ENCODE data around the gene SNRK. TPM values are rescaled to one million over a fixed set of nuclear protein-coding genes. Genes with fewer than 3 reads are reported as not detected.

The SNRK gene
- total and polyA plus RNA-seq, 9 of the 15 experiments (the other 6 are each of a cell fraction or from before 2014, with no cell fraction given), result 1.7 to 12.3 (median 7.3) TPM

GRCh38 chr3:43320288-43320687 lies 33.9 kb downstream of the SNRK start:
- in situ Hi-C loops (cut with MboI) (no loop called here), intact Hi-C loops (cut with micrococcal nuclease) (no loop called here)
- Histone ChIP-seq H3K4me1 (replicated peaks in 1 of 2; ENCODE audit: control insufficient read depth in 2 of 2, insufficient read depth in 2 of 2, low read length in 2 of 2) (no peaks in the 10 kb centered on the region), H3K4me2 (ENCODE audit: insufficient read depth, low read length) (no peak overlapping the region), H3K9me3 (replicated peaks; ENCODE audit: control insufficient read depth, insufficient read depth, low read depth, low read length) (no peaks in the 10 kb centered on the region), H3K9me1 (ENCODE audit: control insufficient read depth, insufficient read depth, low read length) (no peaks in the 10 kb centered on the region), H3K4me3 (no peak overlapping the region), H4K20me1 (replicated peaks; ENCODE audit: control insufficient read depth, insufficient read depth, low read length) (peaks cover 3% of the 10 kb centered on the region; the same call in 1 of the 2 replicates), H3K36me3 (ENCODE audit: control insufficient read depth, insufficient read depth, low read length) (no peaks in the 10 kb centered on the region), H3K27ac (ENCODE audit: extremely low read depth, low read depth, low read length) (no peak overlapping the region), H3K27me3 (ENCODE audit: control insufficient read depth in 2 of 2, insufficient read depth in 2 of 2, low read length in 2 of 2) (no peaks in the 10 kb centered on the region; a peak in 1 of 5 replicates), H3K9ac (ENCODE audit: insufficient read depth in 1 of 2, low read depth in 2 of 2, low read length in 2 of 2) (no peak overlapping the region), H2AFZ (ENCODE audit: low read depth, low read length) (no peak overlapping the region), H3K79me2 (ENCODE audit: control insufficient read depth, insufficient read depth, low read length) (peaks cover 7% of the 10 kb centered on the region; the same call in 1 of the 3 replicates)
- ATAC-seq, result no peak
- no TSS peak for BruUV-seq (replicated peaks)
- WGBS (ENCODE audit: insufficient coverage, low coverage, missing lambda C conversion rate), result 87% methylated on average over 5 of the region's 5 CpGs
- DNase-seq (ENCODE audit: extremely low read depth in 1 of 4, low spot score in 3 of 4), result no peak
- no peak for FAIRE-seq
- CTCF ChIA-PET (ENCODE audit: low intra/inter-chr PET ratio), result no interaction called here
- no peak for TF ChIP-seq MED1 (CRISPR knock-in tag; IDR thresholded peaks at IDR 0.05; ENCODE audit: borderline replicate concordance)
- no peak for TF ChIP-seq KHSRP (IDR thresholded peaks at IDR 0.05)
- no peak for TF ChIP-seq JUND (IDR thresholded peaks at IDR 0.05; ENCODE audit: borderline replicate concordance, low read depth, low read length)
- no peak for TF ChIP-seq JUND (tag; IDR thresholded peaks at IDR 0.05; ENCODE audit: borderline replicate concordance, low read depth, low read length)
- no peak for TF ChIP-seq PRMT5 (CRISPR knock-in tag; IDR thresholded peaks at IDR 0.05)
- TF ChIP-seq CREB3 (tag; conservative IDR thresholded peaks at IDR 0.05; ENCODE audit: low read depth), result no peak
- no peak for TF ChIP-seq BHLHE40 (IDR thresholded peaks at IDR 0.05; ENCODE audit: low read length)
- no peak for TF ChIP-seq E2F6 (IDR thresholded peaks at IDR 0.05; ENCODE audit: borderline replicate concordance in 1 of 2, extremely low read depth in 1 of 2, insufficient read depth in 1 of 2, insufficient read length in 1 of 2, low read depth in 1 of 2, low read length in 1 of 2, poor library complexity in 1 of 2, severe bottlenecking in 1 of 2)
- no peak for TF ChIP-seq ZNF239 (CRISPR knock-in tag; IDR thresholded peaks at IDR 0.05)
- TF ChIP-seq OTX1 (CRISPR knock-in tag; IDR thresholded peaks at IDR 0.05), result no peak
- no peak for TF ChIP-seq THRAP3 (IDR thresholded peaks at IDR 0.05; ENCODE audit: borderline replicate concordance)
- TF ChIP-seq NR3C1 (CRISPR knock-in tag; IDR thresholded peaks at IDR 0.05), result no peak
- TF ChIP-seq ZNF77 (CRISPR knock-in tag; IDR thresholded peaks at IDR 0.05), result no peak
- POLR2A ChIA-PET, result interaction anchor here (0.7 to 1.7 kb wide), 5 partner anchors 8 to 369 kb away, joined by 3 to 6 read pairs (median 5); no protein-coding TSS in a partner anchor

Measured in K562 (cell line).